LNCAP (cell line): ENCODE results near the gene TMEM219.

Source experiments
- CTCF ChIP-seq: fragments of 450-650 bp; IDR thresholded peaks from 2 replicates; pipeline ENCODE4 v1.5.1; 2017; ENCODE audit warnings: mild to moderate bottlenecking

Gene TMEM219

GRCh38 chr16:29993191-29993902 lies 31.5 kb downstream of the TMEM219 start:
- no peak for TF ChIP-seq CTCF

- TF ChIP-seq CTCF: no peak
Observed at GRCh38 chr16:29993903-29994599, 32.2 kb downstream of the TMEM219 start.

- TF ChIP-seq CTCF: no peak
Observed at GRCh38 chr16:29994600-29995323, 32.9 kb downstream of the TMEM219 start.

GRCh38 chr16:29995324-29995910 lies 33.5 kb downstream of the TMEM219 start, which contains the start of gene HIRIP3:
Gene HIRIP3, minus strand, starts transcription at chr16:29995617. Its CDS starts 12 bp downstream, at chr16:29995605.
- TF ChIP-seq CTCF: no peak

GRCh38 chr16:29995911-29996765 lies 34.3 kb downstream of the TMEM219 start, which contains the start of gene INO80E:
Gene INO80E, plus strand, starts transcription at chr16:29996241. Its CDS starts 70 bp downstream, at chr16:29996311.
- TF ChIP-seq CTCF: no peak

GRCh38 chr16:29996766-29997250 lies 34.9 kb downstream of the TMEM219 start:
- no peak for TF ChIP-seq CTCF
